ENCODE data around the gene B4GALT2. TPM values are rescaled to one million over a fixed set of nuclear protein-coding genes. Genes with fewer than 3 reads are reported as not detected.

Gene B4GALT2
- total and polyA plus RNA-seq, 10 of the 15 experiments (the other 5 are each of a cell fraction or from before 2014, with no cell fraction given), result 0.98 to 61.0 (median 23.4) TPM

- ChIA-PET RAD21 (ENCODE audit: unreplicated experiment) (interaction anchor here (0.5 kb wide), 1 partner anchor 16 kb away, joined by 3 read pairs; the partner anchor contains the start of gene SLC6A9), CTCF (interaction anchor here (0.8 to 2.3 kb wide), 4 partner anchors 9 to 34 kb away, joined by 3 to 15 read pairs (median 4); no protein-coding TSS in a partner anchor), POLR2A (no interaction called here), SMC1A (ENCODE audit: uncharacterized antibody, unreplicated experiment) (interaction anchor here (0.6 to 1.7 kb wide), 3 partner anchors 9 to 66 kb away, joined by 3 to 5 read pairs (median 3); no protein-coding TSS in a partner anchor)
- H3K9ac ChIP-seq (ENCODE audit: control insufficient read depth, insufficient read depth, low read length), result no peak overlapping the region
- in situ Hi-C loops (cut with MboI), result no loop called here
- intact Hi-C loops (cut with micrococcal nuclease; ENCODE audit: unreplicated experiment), result no loop called here
- TF ChIP-seq ZNF217 (IDR thresholded peaks at IDR 0.05), result no peak
- no peak for TF ChIP-seq SIX5 (IDR thresholded peaks at IDR 0.05; ENCODE audit: low read depth, low read length, severe bottlenecking)
- no peak for TF ChIP-seq POU2F2 (IDR thresholded peaks at IDR 0.05; ENCODE audit: borderline replicate concordance, low read depth, low read length)
- TF ChIP-seq NR2C2 (IDR thresholded peaks at IDR 0.05; ENCODE audit: borderline replicate concordance, control insufficient read depth, insufficient read length, low read depth), result no peak
- no peak for TF ChIP-seq MEF2B (IDR thresholded peaks at IDR 0.05; ENCODE audit: partially characterized antibody, poor library complexity, severe bottlenecking)
- TF ChIP-seq GABPA (IDR thresholded peaks at IDR 0.05; ENCODE audit: low read depth), result no peak
- no peak for TF ChIP-seq IRF5 (IDR thresholded peaks at IDR 0.05; ENCODE audit: borderline replicate concordance)
- no peak for TF ChIP-seq POLR2AphosphoS5 (IDR thresholded peaks at IDR 0.05; ENCODE audit: low read length)
- no peak for TF ChIP-seq HDAC6 (IDR thresholded peaks at IDR 0.05; ENCODE audit: unreplicated experiment)
- no peak for TF ChIP-seq BCL3 (IDR thresholded peaks at IDR 0.05; ENCODE audit: borderline replicate concordance, insufficient read depth, low read depth, low read length, poor library complexity, severe bottlenecking)
- TF ChIP-seq REST (IDR thresholded peaks at IDR 0.05; ENCODE audit: low read depth, low read length), result no peak
- TF ChIP-seq FOXK2 (IDR thresholded peaks at IDR 0.05), result no peak
- TF ChIP-seq YY1 (IDR thresholded peaks at IDR 0.05; ENCODE audit: low read depth, low read length), result no peak
- no peak for TF ChIP-seq SMARCA5 (IDR thresholded peaks at IDR 0.05)
- no peak for TF ChIP-seq ETV6 (conservative IDR thresholded peaks at IDR 0.05 in 1 of 2, IDR thresholded peaks at IDR 0.05 in 1 of 2; ENCODE audit: borderline replicate concordance in 1 of 2, low read depth in 1 of 2)
- no peak for TF ChIP-seq SMAD1 (IDR thresholded peaks at IDR 0.05; ENCODE audit: low read depth, partially characterized antibody)
- no peak for DNase-seq (ENCODE audit: low read depth, low spot score)
- no peak overlapping the region for H2AFZ ChIP-seq (ENCODE audit: control insufficient read depth, low read depth, low read length)
- H3K9me3 ChIP-seq (replicated peaks; ENCODE audit: control insufficient read depth, insufficient read depth, low read length), result no peaks in the 10 kb centered on the region
- H3K79me2 ChIP-seq (ENCODE audit: control insufficient read depth, insufficient read depth, low read length), result no peaks in the 10 kb centered on the region
- FAIRE-seq, result no peak
- no peaks in the 10 kb centered on the region for H3K4me1 ChIP-seq (ENCODE audit: control insufficient read depth, insufficient read depth, low read length)
- H4K20me1 ChIP-seq (ENCODE audit: control insufficient read depth, insufficient read depth), result no peaks in the 10 kb centered on the region
- ATAC-seq, result peak; percentile 21; the same call in 1 of the 3 replicates
- H3K27ac ChIP-seq (ENCODE audit: control insufficient read depth, insufficient read depth), result no peak overlapping the region
- no peak overlapping the region for H3K4me2 ChIP-seq (ENCODE audit: control insufficient read depth, insufficient read depth)
- H3K27me3 ChIP-seq (replicated peaks in 1 of 2; ENCODE audit: control insufficient read depth in 2 of 2, insufficient read depth in 2 of 2, low read length in 1 of 2), result no peaks in the 10 kb centered on the region; a peak in 1 of 4 replicates
- no peaks in the 10 kb centered on the region for H3K36me3 ChIP-seq (ENCODE audit: control insufficient read depth in 2 of 2, insufficient read depth in 2 of 2, low read length in 1 of 2)
- WGBS (ENCODE audit: insufficient coverage, insufficient replicate concordance, low lambda C conversion rate, missing lambda C conversion rate), result 35% methylated on average over 8 of the region's 8 CpGs
- BruUV-seq (replicated peaks), result no TSS peak
- no peak overlapping the region for H3K4me3 ChIP-seq
These were observed 35.5 kb downstream of the B4GALT2 start for GRCh38 chr1:44014365-44015104.

Data from GM12878 (cell line).